NT2/D1 (cell line): Measurements from ENCODE around the gene PPP3R1.
"Not testable (repeated sequence)": the region's sequence is repeated elsewhere in the genome, so short reads cannot be mapped to it uniquely, and the experiment has no call there.

Source experiments
- DNase-seq: peaks from one replicate; pipeline ENCODE4 v3.0.0-alpha.2; 2011; ENCODE audit warnings: low read depth, low spot score
- H3K27me3 ChIP-seq: 2 replicates; pipeline ENCODE4 v1.6.0; 2011; ENCODE audit warnings: mild to moderate bottlenecking; ENCODE audit not compliant: insufficient read length, insufficient read depth
- H3K36me3 ChIP-seq: 2 replicates; pipeline ENCODE4 v1.6.1; 2011; ENCODE audit warnings: mild to moderate bottlenecking, low read length, mixed read lengths; ENCODE audit not compliant: insufficient read depth, insufficient read length
- H3K4me1 ChIP-seq: 2 replicates; pipeline ENCODE4 v1.5.1; 2011; ENCODE audit not compliant: insufficient read depth, insufficient read length
- H3K4me3 ChIP-seq: 2 replicates; pipeline ENCODE4 v1.5.1; 2011; ENCODE audit warnings: low read depth; ENCODE audit not compliant: insufficient read length
- H3K9ac ChIP-seq: 2 replicates; pipeline ENCODE4 v1.6.0; 2011; ENCODE audit warnings: low read depth; ENCODE audit not compliant: insufficient read length
- H3K9me3 ChIP-seq: 2 replicates; pipeline ENCODE4 v1.5.1; 2011; ENCODE audit warnings: mild to moderate bottlenecking, low read length; ENCODE audit not compliant: insufficient read depth
- SUZ12 ChIP-seq: IDR thresholded peaks from 2 replicates; pipeline ENCODE4 v1.6.1; 2011; ENCODE audit not compliant: insufficient read length, insufficient read depth; ENCODE audit errors: extremely low read depth
- YY1 ChIP-seq: IDR thresholded peaks from 2 replicates; pipeline ENCODE4 v1.6.1; 2011; ENCODE audit not compliant: insufficient read length, insufficient read depth
- ZNF274 ChIP-seq: IDR thresholded peaks from 2 replicates; pipeline ENCODE4 v1.6.1; 2011; ENCODE audit warnings: mild to moderate bottlenecking, low read depth, low read length

Gene PPP3R1

DNA sequence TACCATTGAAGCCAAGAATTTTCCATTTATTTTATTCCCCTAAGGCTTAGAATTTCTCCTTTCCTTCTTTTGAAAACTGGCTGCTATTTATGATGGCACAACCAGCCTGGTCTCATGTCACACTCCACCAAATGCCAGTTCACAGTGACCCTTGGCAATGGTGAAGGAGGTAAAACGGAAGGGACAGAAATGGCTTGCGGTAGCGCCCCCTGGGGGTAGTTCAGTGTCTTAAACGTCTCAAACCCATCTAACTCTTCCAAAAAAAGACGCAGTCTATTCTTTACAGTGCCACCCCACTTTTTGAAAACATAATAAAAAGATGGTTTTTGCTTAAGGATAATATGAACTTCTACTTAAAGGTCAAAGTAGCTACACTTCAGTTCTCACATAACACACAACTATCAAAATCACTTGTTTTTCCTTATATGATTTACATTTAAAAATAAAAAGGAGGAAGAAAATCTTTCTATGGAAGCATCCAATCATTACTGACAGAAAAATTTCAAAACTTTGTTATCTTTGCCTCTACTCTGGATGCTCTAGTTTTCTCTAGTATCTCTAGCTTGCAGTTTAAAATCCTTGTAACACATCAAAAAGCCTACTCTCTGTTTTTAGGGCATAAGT is 66.7 kb downstream of the PPP3R1 start:
- H3K9ac ChIP-seq, result no peak overlapping the region

GRCh38 chr2:68182902-68183301 is 69.4 kb downstream of the PPP3R1 start:
- Histone ChIP-seq H3K27me3 (no peaks in the 10 kb centered on the region), H3K4me1 (no peaks in the 10 kb centered on the region), H3K9ac (no peak overlapping the region), H3K36me3 (peaks cover 40% of the 10 kb centered on the region), H3K9me3 (no peaks in the 10 kb centered on the region), H3K4me3 (no peak overlapping the region)
- no peak for TF ChIP-seq SUZ12
- TF ChIP-seq ZNF274, result no peak
- no peak for TF ChIP-seq YY1
- no peak for DNase-seq

More for the DNA sequence above, 66.7 kb downstream of the PPP3R1 start:
- H3K4me3 ChIP-seq, result no peak overlapping the region
- peak; percentile 75 for DNase-seq
- TF ChIP-seq SUZ12 (no peak), YY1 (no peak)
- no peaks in the 10 kb centered on the region for H3K27me3 ChIP-seq
- H3K4me1 ChIP-seq, result no peaks in the 10 kb centered on the region
- H3K36me3 ChIP-seq, result peaks cover 29% of the 10 kb centered on the region
- no peaks in the 10 kb centered on the region for H3K9me3 ChIP-seq

DNA sequence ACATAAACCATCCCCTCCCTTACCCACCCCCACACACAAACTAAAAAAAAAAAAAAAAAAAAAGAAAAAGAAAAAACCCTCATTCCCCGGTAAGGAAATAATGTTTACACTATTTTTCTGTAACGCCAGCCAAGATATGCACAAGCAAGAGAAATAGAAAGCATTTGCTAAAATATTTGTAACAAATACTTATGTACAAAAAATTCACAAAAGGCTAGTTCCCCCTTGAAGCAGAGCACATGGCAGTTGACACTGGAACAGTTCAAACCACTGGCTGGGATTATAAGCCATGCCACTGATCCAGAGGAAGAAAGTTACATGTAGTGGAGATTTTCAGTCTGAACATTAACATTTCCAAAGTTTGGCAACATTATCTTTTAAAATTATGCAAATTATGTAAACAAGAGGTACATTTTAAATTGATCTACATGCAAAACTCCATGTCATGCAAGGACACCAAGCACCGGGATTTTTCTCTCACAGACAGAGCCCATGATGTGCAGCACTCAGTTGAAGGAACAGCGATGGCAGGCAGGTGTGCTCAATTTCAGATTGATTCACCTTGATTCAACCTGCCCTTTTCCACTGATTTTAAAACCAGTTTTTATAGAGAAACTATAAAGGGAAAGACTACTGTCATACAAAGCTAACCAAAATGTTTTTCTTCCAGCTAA is 73.2 kb downstream of the PPP3R1 start:
- Histone ChIP-seq H3K36me3 (peaks cover 45% of the 10 kb centered on the region), H3K27me3 (no peaks in the 10 kb centered on the region)

GRCh38 chr2:68178432-68178831 is 73.9 kb downstream of the PPP3R1 start:
- no peak for DNase-seq
- TF ChIP-seq YY1 (no peak), SUZ12 (no peak), ZNF274 (no peak)
- H3K27me3 ChIP-seq, result no peaks in the 10 kb centered on the region
- H3K36me3 ChIP-seq, result peaks cover 42% of the 10 kb centered on the region
- no peaks in the 10 kb centered on the region for H3K4me1 ChIP-seq
- H3K9me3 ChIP-seq, result no peaks in the 10 kb centered on the region
- H3K4me3 ChIP-seq, result no peak overlapping the region
- H3K9ac ChIP-seq, result no peak overlapping the region

More for the DNA sequence above, 73.2 kb downstream of the PPP3R1 start:
- no peak for DNase-seq
- TF ChIP-seq ZNF274, result no peak
- no peak for TF ChIP-seq SUZ12
- no peak for TF ChIP-seq YY1
- H3K4me3 ChIP-seq, result no peak overlapping the region
- H3K9ac ChIP-seq, result no peak overlapping the region
- H3K4me1 ChIP-seq, result no peaks in the 10 kb centered on the region
- no peaks in the 10 kb centered on the region for H3K9me3 ChIP-seq

DNA sequence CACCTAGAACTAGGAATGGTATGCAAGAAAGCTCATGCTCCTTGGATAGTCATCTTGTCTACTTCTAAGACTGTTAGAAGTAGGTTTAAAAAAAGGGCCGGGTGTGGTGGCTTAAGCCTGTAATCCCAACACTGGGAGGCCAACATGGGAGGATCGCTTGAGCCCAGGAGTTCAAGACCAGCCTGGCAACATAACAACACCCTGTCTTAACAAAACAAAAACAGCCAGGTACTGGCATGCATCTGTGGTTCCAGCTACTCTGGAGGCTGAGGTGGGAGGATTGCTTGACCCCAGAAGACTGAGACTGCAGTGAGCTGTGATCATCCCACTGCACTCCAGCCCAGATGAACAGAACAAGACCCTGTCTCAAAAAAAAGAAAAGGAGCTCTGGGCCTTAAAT is 74.8 kb downstream of the PPP3R1 start:
- H3K4me1 ChIP-seq, result no peaks in the 10 kb centered on the region
- H3K9me3 ChIP-seq, result no peaks in the 10 kb centered on the region
- H3K36me3 ChIP-seq, result peaks cover 46% of the 10 kb centered on the region
- DNase-seq, result no peak
- no peaks in the 10 kb centered on the region for H3K27me3 ChIP-seq
- H3K4me3 ChIP-seq, result no peak overlapping the region
- TF ChIP-seq SUZ12 (no peak), YY1 (no peak), ZNF274 (no peak)
- H3K9ac ChIP-seq, result no peak overlapping the region

GRCh38 chr2:68176657-68177056 is 75.7 kb downstream of the PPP3R1 start:
- no peak for DNase-seq

GRCh38 chr2:68175210-68175609 is 77.1 kb downstream of the PPP3R1 start:
- H3K9ac ChIP-seq, H3K9me3 ChIP-seq, H3K4me3 ChIP-seq, H3K4me1 ChIP-seq, DNase-seq, H3K27me3 ChIP-seq: not testable (repeated sequence)
- H3K36me3 ChIP-seq, result peaks cover 61% of the 10 kb centered on the region

More at GRCh38 chr2:68176657-68177056, 75.7 kb downstream of the PPP3R1 start:
- TF ChIP-seq YY1 (no peak), ZNF274 (no peak), SUZ12 (no peak)
- Histone ChIP-seq H3K9ac (no peak overlapping the region), H3K4me3 (no peak overlapping the region), H3K4me1 (no peaks in the 10 kb centered on the region), H3K36me3 (peaks cover 53% of the 10 kb centered on the region), H3K9me3 (no peaks in the 10 kb centered on the region), H3K27me3 (no peaks in the 10 kb centered on the region)
